ENCODE results near the gene CACNA1C.

Gene CACNA1C

GRCh38 chr12:2688381-2688931 is 635.7 kb downstream of the CACNA1C start:
- Histone ChIP-seq H3K36me3 (ENCODE audit: control insufficient read depth, low read length) (no peaks in the 10 kb centered on the region), H3K4me1 (ENCODE audit: control insufficient read depth, low read length) (peaks cover 22% of the 10 kb centered on the region), H4K20me1 (ENCODE audit: control insufficient read depth, insufficient read depth, low read depth, low read length) (no peaks in the 10 kb centered on the region), H3K4me3 (ENCODE audit: low read length) (no peak overlapping the region), H3K9me2 (replicated peaks; ENCODE audit: control insufficient read depth, low read length) (no peaks in the 10 kb centered on the region), H3F3A (ENCODE audit: control insufficient read depth, insufficient read depth) (no peaks in the 10 kb centered on the region), H3K27ac (ENCODE audit: low read depth, low read length) (no peak overlapping the region), H3K79me2 (ENCODE audit: control insufficient read depth, low read length) (no peaks in the 10 kb centered on the region), H3K27me3 (ENCODE audit: control insufficient read depth, low read length) (peaks cover 26% of the 10 kb centered on the region), H3K9me3 (ENCODE audit: control insufficient read depth, insufficient read depth, low read length) (no peaks in the 10 kb centered on the region), H3K4me2 (ENCODE audit: low read length) (no peak overlapping the region)
- TF ChIP-seq CTCF (IDR thresholded peaks at IDR 0.05; ENCODE audit: low read depth, low read length, poor library complexity, severe bottlenecking) (no peak), EZH2phosphoT487 (IDR thresholded peaks at IDR 0.05; ENCODE audit: borderline replicate concordance, low read length) (no peak)

DNA sequence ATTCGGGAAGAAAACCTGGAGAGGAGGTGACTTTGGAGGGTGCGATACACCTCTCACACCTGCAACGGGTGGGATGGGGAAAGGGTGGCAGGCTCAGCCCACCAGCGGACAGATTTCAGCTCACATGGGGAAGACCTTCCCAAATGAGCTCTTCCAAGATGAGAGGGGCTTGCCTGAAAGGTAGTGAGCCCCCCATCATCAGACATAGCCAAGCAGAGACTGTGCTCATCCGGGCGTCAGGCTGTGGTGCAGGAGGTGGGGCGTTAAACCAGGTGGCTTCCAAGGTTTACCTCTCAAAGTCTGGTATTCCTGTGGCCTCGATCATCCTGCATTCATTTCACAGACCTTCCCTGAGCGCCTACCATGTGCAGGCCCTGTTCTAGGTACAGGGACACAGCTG is 636.6 kb downstream of the CACNA1C start:
- Histone ChIP-seq H3K4me1 (ENCODE audit: control insufficient read depth, low read length) (peaks cover 22% of the 10 kb centered on the region), H3K36me3 (ENCODE audit: control insufficient read depth, low read length) (no peaks in the 10 kb centered on the region), H3K79me2 (ENCODE audit: control insufficient read depth, low read length) (no peaks in the 10 kb centered on the region), H3K27me3 (ENCODE audit: control insufficient read depth, low read length) (peaks cover 32% of the 10 kb centered on the region), H3K4me3 (ENCODE audit: low read length) (no peak overlapping the region), H3F3A (ENCODE audit: control insufficient read depth, insufficient read depth) (no peaks in the 10 kb centered on the region), H3K9me3 (ENCODE audit: control insufficient read depth, insufficient read depth, low read length) (no peaks in the 10 kb centered on the region), H4K20me1 (ENCODE audit: control insufficient read depth, insufficient read depth, low read depth, low read length) (no peaks in the 10 kb centered on the region), H3K27ac (ENCODE audit: low read depth, low read length) (no peak overlapping the region), H3K9me2 (replicated peaks; ENCODE audit: control insufficient read depth, low read length) (no peaks in the 10 kb centered on the region), H3K4me2 (ENCODE audit: low read length) (no peak overlapping the region)
- TF ChIP-seq CTCF (IDR thresholded peaks at IDR 0.05; ENCODE audit: low read depth, low read length, poor library complexity, severe bottlenecking), result no peak

DNA sequence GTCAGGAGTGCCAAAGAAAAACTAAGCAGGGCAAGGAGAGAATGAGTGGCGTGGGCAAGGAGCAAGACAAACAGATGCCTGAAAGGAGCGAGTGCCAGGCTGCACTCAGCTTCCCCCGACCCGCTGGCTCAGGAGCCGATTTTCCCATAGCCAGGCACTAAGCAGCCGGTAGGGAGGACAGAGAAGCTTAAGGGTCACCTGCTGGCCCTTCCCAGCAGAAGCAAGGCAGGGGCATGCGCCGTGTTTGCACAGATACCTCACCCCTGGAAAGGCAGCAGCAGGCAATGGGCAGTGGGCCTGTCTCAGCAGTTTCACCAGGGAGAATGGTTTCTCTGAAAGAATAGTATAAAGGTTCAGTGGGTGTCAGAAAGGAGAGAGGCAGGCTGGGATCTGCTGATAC is 637.1 kb downstream of the CACNA1C start:
- TF ChIP-seq EZH2phosphoT487 (IDR thresholded peaks at IDR 0.05; ENCODE audit: borderline replicate concordance, low read length) (no peak), CTCF (IDR thresholded peaks at IDR 0.05; ENCODE audit: low read depth, low read length, poor library complexity, severe bottlenecking) (no peak)
- Histone ChIP-seq H3F3A (ENCODE audit: control insufficient read depth, insufficient read depth) (no peaks in the 10 kb centered on the region), H3K36me3 (ENCODE audit: control insufficient read depth, low read length) (no peaks in the 10 kb centered on the region), H4K20me1 (ENCODE audit: control insufficient read depth, insufficient read depth, low read depth, low read length) (no peaks in the 10 kb centered on the region), H3K9me3 (ENCODE audit: control insufficient read depth, insufficient read depth, low read length) (no peaks in the 10 kb centered on the region), H3K4me2 (ENCODE audit: low read length) (no peak overlapping the region), H3K4me1 (ENCODE audit: control insufficient read depth, low read length) (peaks cover 22% of the 10 kb centered on the region), H3K9me2 (replicated peaks; ENCODE audit: control insufficient read depth, low read length) (no peaks in the 10 kb centered on the region), H3K4me3 (ENCODE audit: low read length) (no peak overlapping the region), H3K79me2 (ENCODE audit: control insufficient read depth, low read length) (no peaks in the 10 kb centered on the region), H3K27ac (ENCODE audit: low read depth, low read length) (no peak overlapping the region), H3K27me3 (ENCODE audit: control insufficient read depth, low read length) (peaks cover 36% of the 10 kb centered on the region)

All from DOHH2 (cell line).